Activated CD4-positive, alpha-beta memory T cell treated with anti-CD3 and anti-CD28 coated beads, Interleukin-2, amount 10 ng/mL, durations not matched to agents 7 days and 5 days (primary cell): Measurements from ENCODE around the gene OLFML1. TPM values are rescaled to one million over a fixed set of nuclear protein-coding genes. Genes with fewer than 3 reads are reported as not detected.

ENCODE experiments used
- CTCF ChIA-PET: fragments of 350-600 bp; sonication (Branson Sonifier 250); formaldehyde crosslinking; loops from one replicate; lab custom pipeline; 2021; ENCODE audit warnings: antibody characterized with exemption, inconsistent platforms; lab: Charles Lee
- POLR2A ChIA-PET: fragments of 350-600 bp; sonication (Branson Sonifier 250); formaldehyde crosslinking; loops from one replicate; lab custom pipeline; 2021; ENCODE audit warnings: antibody characterized with exemption; lab: Charles Lee
- DNase-seq: peaks from one replicate; pipeline ENCODE4 v3.0.0-alpha.2; 2020
- H3K27ac Mint-ChIP-seq: one replicate; pipeline ENCODE4 v1.8.0; 2021; ENCODE audit warnings: mild to moderate bottlenecking, mixed read lengths
- H3K27me3 Mint-ChIP-seq: one replicate; pipeline ENCODE4 v1.8.0; 2021; ENCODE audit warnings: mixed read lengths
- H3K36me3 Mint-ChIP-seq: one replicate; pipeline ENCODE4 v1.8.0; 2021; ENCODE audit warnings: low read depth, mixed read lengths
- H3K4me1 Mint-ChIP-seq: one replicate; pipeline ENCODE4 v1.8.0; 2021; ENCODE audit warnings: mixed read lengths
- H3K4me3 Mint-ChIP-seq: one replicate; pipeline ENCODE4 v1.8.0; 2021; ENCODE audit warnings: mild to moderate bottlenecking, mixed read lengths
- H3K9me3 Mint-ChIP-seq: one replicate; pipeline ENCODE4 v1.8.0; 2021; ENCODE audit warnings: mixed read lengths
- total RNA-seq, 2 experiments: library from RNA; stranded (reverse); gene quantifications; one replicate each; pipeline ENCODE4 v1.2.3, GENCODE V29; 2021

OLFML1 gene
- total RNA-seq, 2 experiments from 2014 or later: not detected

DNA sequence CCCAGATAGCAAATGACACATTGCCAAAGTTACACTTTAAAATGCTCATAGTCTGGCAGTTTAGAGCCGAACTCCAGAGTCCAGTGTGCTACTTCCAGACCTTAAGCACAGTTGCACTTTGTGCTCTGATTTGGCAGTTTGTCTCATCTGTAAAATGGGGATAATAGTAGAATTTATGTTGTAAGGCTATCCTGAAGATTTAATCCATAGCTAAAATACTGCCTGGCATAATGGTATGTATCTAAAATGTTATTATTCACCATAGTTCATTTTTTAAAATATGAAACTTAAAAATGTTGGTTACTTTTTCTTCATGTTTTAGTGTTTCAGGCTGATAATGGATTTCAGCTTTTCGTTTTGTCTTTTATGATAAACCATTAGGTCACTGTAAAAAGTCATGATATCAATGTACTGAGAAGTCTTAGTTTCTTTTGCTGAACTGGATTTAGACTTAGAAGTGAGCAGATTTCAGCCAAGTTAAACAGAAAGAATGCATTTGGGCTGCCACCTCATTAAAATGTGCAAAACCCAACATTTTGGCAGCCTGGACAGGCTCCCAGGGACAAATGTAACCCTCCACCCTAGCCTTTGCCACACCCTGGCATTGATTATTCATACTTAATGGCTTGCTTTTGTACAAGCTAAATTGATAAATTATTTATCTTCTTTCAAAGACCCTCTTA, 933 bp downstream of the OLFML1 start:
- Mint-ChIP-seq H3K27me3 (peaks cover 14% of the 10 kb centered on the region), H3K36me3 (no peaks in the 10 kb centered on the region), H3K27ac (no peak overlapping the region), H3K4me3 (no peak overlapping the region), H3K9me3 (no peaks in the 10 kb centered on the region), H3K4me1 (no peaks in the 10 kb centered on the region)
- POLR2A ChIA-PET: no interaction called here
- no peak for DNase-seq
- CTCF ChIA-PET: no interaction called here

DNA sequence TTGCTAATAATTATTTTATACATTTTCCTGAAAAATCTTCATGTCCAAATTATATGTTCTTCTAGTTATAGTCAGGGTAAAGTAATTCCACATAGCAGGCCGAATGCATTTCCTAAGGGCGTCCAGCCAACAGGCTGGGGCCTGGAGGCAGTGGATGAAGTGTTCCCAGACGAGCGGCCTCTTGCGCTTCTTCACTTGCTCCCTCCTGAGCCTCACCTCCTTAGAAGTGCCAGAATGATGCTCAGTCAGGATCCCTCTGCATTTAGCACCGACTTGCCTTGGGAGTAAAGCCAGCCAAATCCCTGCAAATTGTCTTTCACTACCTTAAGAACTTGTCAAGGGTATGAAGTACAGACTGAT, 1.5 kb downstream of the OLFML1 start:
- H3K4me1 Mint-ChIP-seq: no peaks in the 10 kb centered on the region
- peaks cover 14% of the 10 kb centered on the region for H3K27me3 Mint-ChIP-seq
- H3K27ac Mint-ChIP-seq: no peak overlapping the region
- H3K36me3 Mint-ChIP-seq: no peaks in the 10 kb centered on the region
- H3K9me3 Mint-ChIP-seq: no peaks in the 10 kb centered on the region
- no peak overlapping the region for H3K4me3 Mint-ChIP-seq
- POLR2A ChIA-PET: no interaction called here
- CTCF ChIA-PET: no interaction called here
- no peak for DNase-seq

DNA sequence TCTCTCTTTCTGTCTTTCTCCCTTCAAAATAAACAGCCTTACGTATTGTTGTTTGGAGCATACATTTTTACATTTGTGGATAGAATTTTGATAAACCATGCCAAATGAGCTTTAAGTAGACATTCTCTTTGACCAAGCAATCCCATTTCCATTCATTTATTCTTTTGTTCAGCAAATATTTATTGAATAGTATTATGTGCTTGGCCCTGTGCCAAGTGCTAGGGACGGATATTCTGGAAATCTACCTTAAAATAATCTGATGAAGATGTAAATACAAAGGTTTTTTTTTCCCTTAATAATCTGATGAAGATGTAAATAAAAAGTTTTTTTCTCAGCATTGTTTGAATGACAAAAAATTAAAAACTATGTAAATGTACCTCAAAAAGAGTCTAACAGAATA, 2.1 kb downstream of the OLFML1 start:
- no peak overlapping the region for H3K4me3 Mint-ChIP-seq
- H3K27me3 Mint-ChIP-seq: peaks cover 14% of the 10 kb centered on the region
- no peaks in the 10 kb centered on the region for H3K4me1 Mint-ChIP-seq
- DNase-seq: no peak
- POLR2A ChIA-PET: no interaction called here
- H3K9me3 Mint-ChIP-seq: no peaks in the 10 kb centered on the region
- no peaks in the 10 kb centered on the region for H3K36me3 Mint-ChIP-seq
- H3K27ac Mint-ChIP-seq: no peak overlapping the region
- CTCF ChIA-PET: no interaction called here

DNA sequence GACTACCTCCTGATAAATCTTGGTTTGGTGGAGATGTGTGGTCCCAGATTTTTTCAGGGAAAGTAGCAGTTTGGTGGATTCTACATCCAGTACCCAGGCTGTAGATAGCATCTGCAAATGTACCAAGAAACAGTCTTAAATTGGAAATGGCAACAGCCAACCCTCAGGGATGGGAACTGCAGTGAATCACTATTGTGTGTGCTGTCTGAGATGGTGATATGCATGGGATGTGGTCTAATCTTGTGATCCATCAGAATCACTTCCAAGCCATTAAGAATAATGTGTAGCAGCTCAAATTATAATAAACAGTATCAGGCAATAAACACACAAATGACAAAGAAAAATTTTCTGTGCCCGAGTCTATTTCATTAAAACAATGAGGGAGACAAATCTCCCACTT, 3.4 kb downstream of the OLFML1 start:
- H3K4me1 Mint-ChIP-seq: no peaks in the 10 kb centered on the region
- H3K36me3 Mint-ChIP-seq: no peaks in the 10 kb centered on the region
- peaks cover 14% of the 10 kb centered on the region for H3K27me3 Mint-ChIP-seq
- CTCF ChIA-PET: interaction anchor here (1.2 kb wide), 1 partner anchor 24 kb away, joined by 3 read pairs; no protein-coding TSS in a partner anchor
- H3K27ac Mint-ChIP-seq: no peak overlapping the region
- H3K9me3 Mint-ChIP-seq: no peaks in the 10 kb centered on the region
- no peak overlapping the region for H3K4me3 Mint-ChIP-seq
- no peak for DNase-seq
- POLR2A ChIA-PET: interaction anchor here (0.8 kb wide), 1 partner anchor 24 kb away, joined by 3 read pairs; no protein-coding TSS in a partner anchor

- no peak for DNase-seq
- Mint-ChIP-seq H3K27me3 (peaks cover 16% of the 10 kb centered on the region), H3K4me1 (no peaks in the 10 kb centered on the region), H3K4me3 (no peak overlapping the region), H3K27ac (no peak overlapping the region), H3K36me3 (no peaks in the 10 kb centered on the region), H3K9me3 (no peaks in the 10 kb centered on the region)
- POLR2A ChIA-PET: no interaction called here
- CTCF ChIA-PET: interaction anchor here (1.2 kb wide), 1 partner anchor 23 kb away, joined by 3 read pairs; no protein-coding TSS in a partner anchor
Observed at GRCh38 chr11:7489376-7489775, 4.1 kb downstream of the OLFML1 start.

- H3K4me3 Mint-ChIP-seq: no peak overlapping the region
- no peaks in the 10 kb centered on the region for H3K36me3 Mint-ChIP-seq
- no peak for DNase-seq
- POLR2A ChIA-PET: no interaction called here
- peaks cover 15% of the 10 kb centered on the region for H3K27me3 Mint-ChIP-seq
- H3K4me1 Mint-ChIP-seq: no peaks in the 10 kb centered on the region
- H3K9me3 Mint-ChIP-seq: no peaks in the 10 kb centered on the region
- CTCF ChIA-PET: no interaction called here
- H3K27ac Mint-ChIP-seq: no peak overlapping the region
Observed at GRCh38 chr11:7490054-7490453, 4.7 kb downstream of the OLFML1 start.

GRCh38 chr11:7490535-7490934, 5.2 kb downstream of the OLFML1 start:
- Mint-ChIP-seq H3K27me3 (peaks cover 15% of the 10 kb centered on the region), H3K36me3 (no peaks in the 10 kb centered on the region)

GRCh38 chr11:7492253-7492652, 6.9 kb downstream of the OLFML1 start:
- ChIA-PET CTCF (no interaction called here), POLR2A (no interaction called here)
- H3K4me1 Mint-ChIP-seq: peaks cover 4% of the 10 kb centered on the region
- no peaks in the 10 kb centered on the region for H3K9me3 Mint-ChIP-seq
- peaks cover 13% of the 10 kb centered on the region for H3K27me3 Mint-ChIP-seq
- no peak overlapping the region for H3K4me3 Mint-ChIP-seq
- no peak overlapping the region for H3K27ac Mint-ChIP-seq
- no peaks in the 10 kb centered on the region for H3K36me3 Mint-ChIP-seq
- no peak for DNase-seq

More at GRCh38 chr11:7490535-7490934, 5.2 kb downstream of the OLFML1 start:
- Mint-ChIP-seq H3K9me3 (no peaks in the 10 kb centered on the region), H3K27ac (no peak overlapping the region), H3K4me1 (no peaks in the 10 kb centered on the region), H3K4me3 (no peak overlapping the region)
- ChIA-PET CTCF (no interaction called here), POLR2A (no interaction called here)
- DNase-seq: no peak

- CTCF ChIA-PET: interaction anchor here (1.2 kb wide), 1 partner anchor 52 kb away, joined by 3 read pairs; no protein-coding TSS in a partner anchor
- POLR2A ChIA-PET: no interaction called here
- H3K27ac Mint-ChIP-seq: no peak overlapping the region
Observed at GRCh38 chr11:7493670-7494069, 8.4 kb downstream of the OLFML1 start.

DNA sequence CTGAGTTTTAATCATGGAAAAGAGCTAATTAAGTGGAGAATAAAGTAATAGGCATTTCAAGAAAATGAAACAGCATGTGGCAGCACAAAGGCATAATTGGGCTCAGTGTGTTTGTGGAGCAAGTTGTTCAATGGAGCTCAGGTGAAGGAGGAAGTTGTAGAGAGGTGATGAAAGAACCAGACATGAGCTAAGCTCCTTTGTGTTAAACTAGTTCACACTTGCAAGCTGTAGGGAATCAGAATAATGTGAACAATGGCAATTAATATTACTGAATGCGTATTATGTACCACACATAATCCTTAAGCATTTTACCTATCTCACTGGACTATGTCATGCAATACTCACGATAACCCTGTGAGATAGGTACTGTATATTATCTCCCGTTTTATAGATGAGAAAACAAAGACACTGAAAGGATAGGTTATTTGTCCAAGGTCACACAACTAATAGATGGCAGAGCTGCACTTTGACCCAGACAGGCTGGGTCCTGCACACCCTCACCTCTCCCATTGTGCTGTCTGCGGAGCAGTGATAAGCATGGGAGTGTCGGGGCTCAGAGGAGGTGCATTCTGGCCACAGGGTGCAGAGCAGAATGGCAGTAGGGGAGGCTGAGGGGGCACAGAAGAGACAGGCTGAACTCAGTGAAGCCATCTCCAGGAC, 8.9 kb downstream of the OLFML1 start:
- H3K27me3 Mint-ChIP-seq: peaks cover 12% of the 10 kb centered on the region
- H3K9me3 Mint-ChIP-seq: no peaks in the 10 kb centered on the region
- DNase-seq: no peak
- H3K27ac Mint-ChIP-seq: no peak overlapping the region
- H3K4me1 Mint-ChIP-seq: peaks cover 4% of the 10 kb centered on the region
- H3K36me3 Mint-ChIP-seq: no peaks in the 10 kb centered on the region
- CTCF ChIA-PET: interaction anchor here (1.2 kb wide), 1 partner anchor 52 kb away, joined by 3 read pairs; no protein-coding TSS in a partner anchor
- H3K4me3 Mint-ChIP-seq: no peak overlapping the region
- POLR2A ChIA-PET: no interaction called here

More at GRCh38 chr11:7493670-7494069, 8.4 kb downstream of the OLFML1 start:
- H3K9me3 Mint-ChIP-seq: no peaks in the 10 kb centered on the region
- H3K4me3 Mint-ChIP-seq: no peak overlapping the region
- DNase-seq: no peak
- no peaks in the 10 kb centered on the region for H3K36me3 Mint-ChIP-seq
- peaks cover 4% of the 10 kb centered on the region for H3K4me1 Mint-ChIP-seq
- peaks cover 11% of the 10 kb centered on the region for H3K27me3 Mint-ChIP-seq

GRCh38 chr11:7495882-7496551, 10.7 kb downstream of the OLFML1 start:
- Mint-ChIP-seq H3K4me3 (no peak overlapping the region), H3K4me1 (peaks cover 4% of the 10 kb centered on the region), H3K36me3 (no peaks in the 10 kb centered on the region), H3K9me3 (no peaks in the 10 kb centered on the region), H3K27me3 (peaks cover 5% of the 10 kb centered on the region), H3K27ac (no peak overlapping the region)
- ChIA-PET POLR2A (no interaction called here), CTCF (interaction anchor here (0.9 kb wide), 1 partner anchor 16 kb away, joined by 3 read pairs; no protein-coding TSS in a partner anchor)
- no peak for DNase-seq

- no peaks in the 10 kb centered on the region for H3K9me3 Mint-ChIP-seq
- ChIA-PET CTCF (no interaction called here), POLR2A (no interaction called here)
- no peak for DNase-seq
- H3K27ac Mint-ChIP-seq: no peak overlapping the region
- no peaks in the 10 kb centered on the region for H3K36me3 Mint-ChIP-seq
- H3K4me1 Mint-ChIP-seq: peaks cover 4% of the 10 kb centered on the region
- H3K27me3 Mint-ChIP-seq: peaks cover 5% of the 10 kb centered on the region
- H3K4me3 Mint-ChIP-seq: no peak overlapping the region
Observed at GRCh38 chr11:7498193-7498592, 12.9 kb downstream of the OLFML1 start.

DNA sequence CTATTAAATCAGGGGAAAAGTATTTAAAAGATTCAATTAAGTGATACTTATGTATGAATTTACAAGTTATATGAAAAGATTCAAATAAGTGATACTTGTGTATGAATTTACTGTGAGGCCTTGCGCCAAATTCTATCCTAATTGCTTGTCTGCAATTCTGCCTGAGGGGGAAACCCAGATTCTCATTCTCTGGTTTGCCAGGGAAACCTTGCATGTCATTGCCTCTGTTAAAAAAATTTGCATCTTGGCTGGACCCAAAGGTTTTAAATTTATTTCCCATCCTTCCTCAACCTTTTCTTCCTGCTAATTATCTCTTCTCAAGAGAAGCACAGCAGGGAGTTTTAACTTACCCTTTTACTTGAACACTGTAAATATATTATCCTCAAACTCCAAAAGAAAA, 13.8 kb downstream of the OLFML1 start:
- no peak overlapping the region for H3K4me3 Mint-ChIP-seq
- H3K27ac Mint-ChIP-seq: no peak overlapping the region
- ChIA-PET CTCF (no interaction called here), POLR2A (no interaction called here)
- no peaks in the 10 kb centered on the region for H3K9me3 Mint-ChIP-seq
- no peak for DNase-seq
- H3K27me3 Mint-ChIP-seq: peaks cover 3% of the 10 kb centered on the region
- H3K36me3 Mint-ChIP-seq: no peaks in the 10 kb centered on the region
- H3K4me1 Mint-ChIP-seq: peaks cover 4% of the 10 kb centered on the region
